HCT116 (cell line): ENCODE data around the gene RAB31. TPM values are rescaled to one million over a fixed set of nuclear protein-coding genes. Genes with fewer than 3 reads are reported as not detected.

Experiments
- ATAC-seq: fragments of 200-7000 bp; cut with Tn5 transposase; 2 replicates; pipeline ENCODE4 v1.9.1; 2020; ENCODE audit warnings: mild to moderate bottlenecking, moderate library complexity
- BruUV-seq: library from RNA; stranded (reverse); fragments of 400-500 nt; replicated peaks from 2 replicates; lab custom pipeline; 2021; lab: Mats Ljungman, UMichigan
- CTCF ChIA-PET: fragments of 300-600 bp; sonication (Branson Sonifier 250); formaldehyde crosslinking; loops from one replicate; lab custom pipeline; 2021; ENCODE audit warnings: antibody characterized with exemption; lab: Charles Lee
- POLR2A ChIA-PET: fragments of 300-600, 350-600 bp; sonication (Branson Sonifier 250); formaldehyde crosslinking; loops from one replicate; lab custom pipeline; 2021; ENCODE audit warnings: antibody characterized with exemption; lab: Charles Lee
- RAD21 ChIA-PET, 2 experiments: fragments of 300-600 bp; sonication (Branson Sonifier 250); formaldehyde crosslinking; loops; one replicate each; lab custom pipeline; 2023; ENCODE audit warnings: low total read pairs in 2 of 2; ENCODE audit not compliant: uncharacterized antibody in 2 of 2, unreplicated experiment in 2 of 2, low non-redundant PET in 1 of 2; lab: Charles Lee
- DNase-seq: peaks from one replicate; pipeline ENCODE4 v3.0.0-alpha.2; 2010; ENCODE audit warnings: low read depth, low spot score
- H2AFZ ChIP-seq: fragments of 200-600 bp; shearing (Covaris generic), sonication (generic); 2 replicates; pipeline ENCODE4 v1.6.1; 2017; ENCODE audit warnings: low read depth, mixed run types, mixed read lengths, antibody characterized with exemption, low read length; ENCODE audit not compliant: poor library complexity, severe bottlenecking
- H3K27ac ChIP-seq: 2 replicates; pipeline ENCODE4 v1.5.1; 2012; ENCODE audit warnings: low read depth, low read length
- H3K27me3 ChIP-seq: fragments of 200-600 bp; sonication (generic); 2 replicates; pipeline ENCODE4 v1.6.1; 2016; ENCODE audit warnings: mixed run types, low read length, mixed read lengths; ENCODE audit not compliant: insufficient read depth
- H3K36me3 ChIP-seq, 2 experiments: fragments of 200-500 bp in 1 of 2; fragments of 200-600 bp in 1 of 2; sonication (Bioruptor generic) in 1 of 2; sonication (generic) in 1 of 2; 2 replicates each; pipeline versions ENCODE4 v1.5.1 to v1.6.1; 2014 to 2016; ENCODE audit warnings: low read length in 2 of 2, inconsistent platforms in 1 of 2, mixed read lengths in 1 of 2, mixed run types in 1 of 2; ENCODE audit not compliant: insufficient read depth in 2 of 2, control insufficient read depth in 1 of 2
- H3K4me1 ChIP-seq, 2 experiments: fragments of 200-600 bp in 1 of 2; sonication (generic) in 1 of 2; 2 replicates each; pipeline versions ENCODE4 v1.5.1 to v1.6.1; 2012 to 2017; ENCODE audit warnings: low read length in 2 of 2, inconsistent platforms in 1 of 2, mild to moderate bottlenecking in 1 of 2, mixed read lengths in 1 of 2, mixed run types in 1 of 2, moderate library complexity in 1 of 2; ENCODE audit not compliant: insufficient read depth in 2 of 2, control insufficient read depth in 1 of 2
- H3K4me2 ChIP-seq: fragments of 200-600 bp; sonication (generic); 2 replicates; pipeline ENCODE4 v1.6.1; 2017; ENCODE audit warnings: mixed run types, low read length, mixed read lengths
- H3K4me3 ChIP-seq, 2 experiments: fragments of 200-600 bp in 1 of 2; sonication (generic) in 1 of 2; replicated peaks in 1 of 2; 2 replicates each; pipeline ENCODE4 v1.5.1; 2011 to 2016; ENCODE audit warnings: low read length in 2 of 2, control low read depth in 1 of 2, low read depth in 1 of 2, mild to moderate bottlenecking in 1 of 2, mixed read lengths in 1 of 2, mixed run types in 1 of 2
- H3K79me2 ChIP-seq: fragments of 200-600 bp; sonication (generic); 2 replicates; pipeline ENCODE4 v1.6.1; 2017; ENCODE audit warnings: mild to moderate bottlenecking, mixed run types, low read length, moderate library complexity, mixed read lengths; ENCODE audit not compliant: insufficient read depth
- H3K9ac ChIP-seq: fragments of 200-600 bp; sonication (generic); 2 replicates; pipeline ENCODE4 v1.6.1; 2016; ENCODE audit warnings: low read length, mixed read lengths
- H3K9me2 ChIP-seq: fragments of 200-600 bp; sonication (generic), shearing (Covaris generic); 2 replicates; pipeline ENCODE4 v1.6.1; 2017; ENCODE audit warnings: mixed run types, mild to moderate bottlenecking, moderate library complexity; ENCODE audit not compliant: insufficient read depth
- H3K9me3 ChIP-seq, 2 experiments: fragments of 200-500 bp in 1 of 2; fragments of 200-600 bp in 1 of 2; sonication (Bioruptor generic) in 1 of 2; sonication (generic) in 1 of 2; 2 replicates each; pipeline ENCODE4 v1.6.1; 2014 to 2017; ENCODE audit warnings: low read length in 2 of 2, mixed read lengths in 2 of 2, inconsistent platforms in 1 of 2, low read depth in 1 of 2, mild to moderate bottlenecking in 1 of 2, mixed run types in 1 of 2, moderate library complexity in 1 of 2; ENCODE audit not compliant: control insufficient read depth in 1 of 2, insufficient read depth in 1 of 2
- H4K20me1 ChIP-seq: fragments of 200-600 bp; sonication (generic), shearing (Covaris generic); 2 replicates; pipeline ENCODE4 v1.6.1; 2017; ENCODE audit warnings: mixed run types, mild to moderate bottlenecking, moderate library complexity; ENCODE audit not compliant: insufficient read depth
- CBX3 ChIP-seq: IDR thresholded peaks from 2 replicates; pipeline ENCODE4 v1.6.1; 2012; ENCODE audit warnings: low read depth
- CEBPB ChIP-seq: IDR thresholded peaks from 2 replicates; pipeline ENCODE4 v1.6.1; 2012; ENCODE audit warnings: low read depth
- EGR1 ChIP-seq: IDR thresholded peaks from 2 replicates; pipeline ENCODE4 v1.6.1; 2012; ENCODE audit warnings: low read depth
- ELF1 ChIP-seq: IDR thresholded peaks from 2 replicates; pipeline ENCODE4 v1.6.1; 2012; ENCODE audit warnings: low read depth, borderline replicate concordance
- EZH2 ChIP-seq: fragments of 200-600 bp; sonication (generic); IDR thresholded peaks from 2 replicates; pipeline ENCODE4 v1.6.1; 2017; ENCODE audit warnings: antibody characterized with exemption, mixed run types
- FOSL1 ChIP-seq: IDR thresholded peaks from 2 replicates; pipeline ENCODE4 v1.6.1; 2012; ENCODE audit warnings: low read depth
- JUND ChIP-seq: IDR thresholded peaks from 2 replicates; pipeline ENCODE4 v1.6.1; 2012
- POLR2A ChIP-seq: IDR thresholded peaks from 2 replicates; pipeline ENCODE4 v1.7.0; 2011; ENCODE audit warnings: borderline replicate concordance; ENCODE audit not compliant: insufficient read depth, insufficient read length; ENCODE audit errors: extremely low read depth
- POLR2AphosphoS5 ChIP-seq: IDR thresholded peaks from 2 replicates; pipeline ENCODE4 v1.6.1; 2011; ENCODE audit warnings: mild to moderate bottlenecking, low read depth, low read length, moderate library complexity
- SIN3A ChIP-seq: IDR thresholded peaks from 2 replicates; pipeline ENCODE4 v1.6.1; 2012; ENCODE audit warnings: low read depth
- SP1 ChIP-seq: IDR thresholded peaks from 2 replicates; pipeline ENCODE4 v1.6.1; 2012; ENCODE audit warnings: low read depth
- SRF ChIP-seq: IDR thresholded peaks from 2 replicates; pipeline ENCODE4 v1.6.1; 2012; ENCODE audit warnings: low read depth
- YY1 ChIP-seq: IDR thresholded peaks from 2 replicates; pipeline ENCODE4 v1.6.1; 2011; ENCODE audit warnings: low read length, low read depth, moderate library complexity, mild to moderate bottlenecking; ENCODE audit not compliant: insufficient replicate concordance; ENCODE audit errors: extremely low read depth
- ZFX ChIP-seq: fragments of 450-650 bp; IDR thresholded peaks from 2 replicates; pipeline ENCODE4 v1.6.1; 2017
- ZNF274 ChIP-seq: fragments of 200-500 bp; sonication (Bioruptor generic); IDR thresholded peaks from 2 replicates; pipeline ENCODE4 v1.6.1; 2014; ENCODE audit warnings: mild to moderate bottlenecking, low read depth, low read length, inconsistent platforms
- intact Hi-C: fragments of 100-400 bp; cut with micrococcal nuclease; formaldehyde crosslinking; loops from 2 replicates; pipeline ENCODE4 v1.10.0; 2022
- total RNA-seq: library from RNA; stranded (reverse); gene quantifications from one replicate; pipeline ENCODE4 v1.2.1, GENCODE V29; 2021; ENCODE audit not compliant: unreplicated experiment
- TF ChIP-seq, protein P1 (sequence below): IDR thresholded peaks from 2 replicates; pipeline ENCODE4 v1.6.1; 2012; ENCODE audit warnings: low read depth
- TF ChIP-seq, protein P2 (sequence below): IDR thresholded peaks from 2 replicates; pipeline ENCODE4 v1.6.1; 2012
- TF ChIP-seq, protein P3 (sequence below): IDR thresholded peaks from 2 replicates; pipeline ENCODE4 v1.6.1; 2011; ENCODE audit warnings: mild to moderate bottlenecking, low read length, moderate library complexity; ENCODE audit not compliant: insufficient replicate concordance; ENCODE audit errors: extremely low read depth
- TF ChIP-seq, protein P4 (sequence below), 3 experiments: fragments of 200-600 bp in 1 of 3; sonication (generic) in 1 of 3; IDR thresholded peaks in 2 of 3; conservative IDR thresholded peaks in 1 of 3; 2 replicates each; pipeline ENCODE4 v1.5.1; 2012 to 2017; ENCODE audit warnings: low read depth in 2 of 3, low read length in 2 of 3, antibody characterized with exemption in 1 of 3, borderline replicate concordance in 1 of 3, control low read depth in 1 of 3, mild to moderate bottlenecking in 1 of 3, mixed read lengths in 1 of 3, mixed run types in 1 of 3, moderate library complexity in 1 of 3; ENCODE audit not compliant: insufficient read depth in 1 of 3

RAB31 gene
- total RNA-seq, 1 experiment from 2014 or later = 46.9 TPM

DNA sequence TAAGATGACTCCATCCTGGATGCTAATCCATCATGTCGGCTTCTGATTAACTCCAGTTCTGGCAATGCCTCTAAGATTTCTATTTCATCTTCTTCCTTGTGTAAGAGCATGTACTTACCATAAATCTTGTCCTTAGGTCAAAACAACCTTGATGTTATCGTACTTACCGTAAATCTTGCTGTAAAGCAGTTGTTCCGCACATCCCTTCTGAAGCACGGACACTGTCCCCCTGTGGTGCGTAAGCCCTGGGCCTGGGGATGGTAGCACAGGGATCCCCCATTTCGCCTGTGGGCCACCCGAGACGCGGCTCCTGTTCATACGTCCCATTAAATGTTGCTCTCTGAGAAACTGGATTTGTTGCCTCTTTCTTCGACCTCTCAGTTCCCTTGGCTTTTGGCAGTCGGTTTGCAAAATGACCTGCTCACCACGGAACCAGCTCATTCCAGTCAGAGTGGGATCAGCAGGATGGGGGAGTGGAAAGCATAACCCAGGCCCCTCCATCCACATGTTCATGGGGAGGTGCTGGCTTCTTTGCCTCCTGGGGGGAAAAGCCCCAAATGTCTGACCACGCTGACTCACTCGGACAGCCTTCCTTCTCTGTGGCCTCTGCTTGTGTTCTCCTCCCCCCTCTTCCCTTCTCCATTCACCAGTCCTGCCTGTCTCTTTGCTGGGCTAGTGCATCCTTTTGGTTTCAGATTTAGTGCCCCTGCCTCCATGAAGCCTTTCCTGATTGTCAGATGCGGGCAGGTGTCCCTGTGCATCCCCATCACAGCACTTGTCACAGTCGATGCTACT is 49.9 kb downstream of the RAB31 start:
- RAD21 ChIA-PET = no interaction called here
- H3K27ac ChIP-seq = no peak overlapping the region
- CTCF ChIA-PET = no interaction called here
- no peaks in the 10 kb centered on the region for H3K36me3 ChIP-seq
- ATAC-seq = no peak
- 0 out of 2 replicates have a peak, but pooled peaks cover 3% of the 10 kb centered on the region for H3K9me2 ChIP-seq
- intact Hi-C loops = no loop called here
- no peak overlapping the region for H3K4me3 ChIP-seq
- no peaks in the 10 kb centered on the region for H3K79me2 ChIP-seq
- no peak for DNase-seq
- no peak for TF ChIP-seq POLR2A
- TF ChIP-seq ZFX = no peak
- TF ChIP-seq CBX3 = no peak
- TF ChIP-seq, protein P1, sequence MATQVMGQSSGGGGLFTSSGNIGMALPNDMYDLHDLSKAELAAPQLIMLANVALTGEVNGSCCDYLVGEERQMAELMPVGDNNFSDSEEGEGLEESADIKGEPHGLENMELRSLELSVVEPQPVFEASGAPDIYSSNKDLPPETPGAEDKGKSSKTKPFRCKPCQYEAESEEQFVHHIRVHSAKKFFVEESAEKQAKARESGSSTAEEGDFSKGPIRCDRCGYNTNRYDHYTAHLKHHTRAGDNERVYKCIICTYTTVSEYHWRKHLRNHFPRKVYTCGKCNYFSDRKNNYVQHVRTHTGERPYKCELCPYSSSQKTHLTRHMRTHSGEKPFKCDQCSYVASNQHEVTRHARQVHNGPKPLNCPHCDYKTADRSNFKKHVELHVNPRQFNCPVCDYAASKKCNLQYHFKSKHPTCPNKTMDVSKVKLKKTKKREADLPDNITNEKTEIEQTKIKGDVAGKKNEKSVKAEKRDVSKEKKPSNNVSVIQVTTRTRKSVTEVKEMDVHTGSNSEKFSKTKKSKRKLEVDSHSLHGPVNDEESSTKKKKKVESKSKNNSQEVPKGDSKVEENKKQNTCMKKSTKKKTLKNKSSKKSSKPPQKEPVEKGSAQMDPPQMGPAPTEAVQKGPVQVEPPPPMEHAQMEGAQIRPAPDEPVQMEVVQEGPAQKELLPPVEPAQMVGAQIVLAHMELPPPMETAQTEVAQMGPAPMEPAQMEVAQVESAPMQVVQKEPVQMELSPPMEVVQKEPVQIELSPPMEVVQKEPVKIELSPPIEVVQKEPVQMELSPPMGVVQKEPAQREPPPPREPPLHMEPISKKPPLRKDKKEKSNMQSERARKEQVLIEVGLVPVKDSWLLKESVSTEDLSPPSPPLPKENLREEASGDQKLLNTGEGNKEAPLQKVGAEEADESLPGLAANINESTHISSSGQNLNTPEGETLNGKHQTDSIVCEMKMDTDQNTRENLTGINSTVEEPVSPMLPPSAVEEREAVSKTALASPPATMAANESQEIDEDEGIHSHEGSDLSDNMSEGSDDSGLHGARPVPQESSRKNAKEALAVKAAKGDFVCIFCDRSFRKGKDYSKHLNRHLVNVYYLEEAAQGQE = no peak
- no peak for TF ChIP-seq POLR2AphosphoS5
- TF ChIP-seq SRF = no peak
- TF ChIP-seq, protein P2, sequence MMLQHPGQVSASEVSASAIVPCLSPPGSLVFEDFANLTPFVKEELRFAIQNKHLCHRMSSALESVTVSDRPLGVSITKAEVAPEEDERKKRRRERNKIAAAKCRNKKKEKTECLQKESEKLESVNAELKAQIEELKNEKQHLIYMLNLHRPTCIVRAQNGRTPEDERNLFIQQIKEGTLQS = no peak
- TF ChIP-seq, protein P3, sequence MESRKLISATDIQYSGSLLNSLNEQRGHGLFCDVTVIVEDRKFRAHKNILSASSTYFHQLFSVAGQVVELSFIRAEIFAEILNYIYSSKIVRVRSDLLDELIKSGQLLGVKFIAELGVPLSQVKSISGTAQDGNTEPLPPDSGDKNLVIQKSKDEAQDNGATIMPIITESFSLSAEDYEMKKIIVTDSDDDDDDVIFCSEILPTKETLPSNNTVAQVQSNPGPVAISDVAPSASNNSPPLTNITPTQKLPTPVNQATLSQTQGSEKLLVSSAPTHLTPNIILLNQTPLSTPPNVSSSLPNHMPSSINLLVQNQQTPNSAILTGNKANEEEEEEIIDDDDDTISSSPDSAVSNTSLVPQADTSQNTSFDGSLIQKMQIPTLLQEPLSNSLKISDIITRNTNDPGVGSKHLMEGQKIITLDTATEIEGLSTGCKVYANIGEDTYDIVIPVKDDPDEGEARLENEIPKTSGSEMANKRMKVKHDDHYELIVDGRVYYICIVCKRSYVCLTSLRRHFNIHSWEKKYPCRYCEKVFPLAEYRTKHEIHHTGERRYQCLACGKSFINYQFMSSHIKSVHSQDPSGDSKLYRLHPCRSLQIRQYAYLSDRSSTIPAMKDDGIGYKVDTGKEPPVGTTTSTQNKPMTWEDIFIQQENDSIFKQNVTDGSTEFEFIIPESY = no peak
- no peak for TF ChIP-seq ZNF274
- no peak for TF ChIP-seq EGR1
- TF ChIP-seq JUND = no peak
- TF ChIP-seq SIN3A = no peak
- no peak for TF ChIP-seq ELF1
- TF ChIP-seq, protein P4, sequence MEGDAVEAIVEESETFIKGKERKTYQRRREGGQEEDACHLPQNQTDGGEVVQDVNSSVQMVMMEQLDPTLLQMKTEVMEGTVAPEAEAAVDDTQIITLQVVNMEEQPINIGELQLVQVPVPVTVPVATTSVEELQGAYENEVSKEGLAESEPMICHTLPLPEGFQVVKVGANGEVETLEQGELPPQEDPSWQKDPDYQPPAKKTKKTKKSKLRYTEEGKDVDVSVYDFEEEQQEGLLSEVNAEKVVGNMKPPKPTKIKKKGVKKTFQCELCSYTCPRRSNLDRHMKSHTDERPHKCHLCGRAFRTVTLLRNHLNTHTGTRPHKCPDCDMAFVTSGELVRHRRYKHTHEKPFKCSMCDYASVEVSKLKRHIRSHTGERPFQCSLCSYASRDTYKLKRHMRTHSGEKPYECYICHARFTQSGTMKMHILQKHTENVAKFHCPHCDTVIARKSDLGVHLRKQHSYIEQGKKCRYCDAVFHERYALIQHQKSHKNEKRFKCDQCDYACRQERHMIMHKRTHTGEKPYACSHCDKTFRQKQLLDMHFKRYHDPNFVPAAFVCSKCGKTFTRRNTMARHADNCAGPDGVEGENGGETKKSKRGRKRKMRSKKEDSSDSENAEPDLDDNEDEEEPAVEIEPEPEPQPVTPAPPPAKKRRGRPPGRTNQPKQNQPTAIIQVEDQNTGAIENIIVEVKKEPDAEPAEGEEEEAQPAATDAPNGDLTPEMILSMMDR (IDR thresholded peaks at IDR 0.05 in 2 of 3, conservative IDR thresholded peaks at IDR 0.05 in 1 of 3; ENCODE audit: borderline replicate concordance in 1 of 3, insufficient read depth in 1 of 3, low read depth in 2 of 3, low read length in 2 of 3) = no peak
- no peak for TF ChIP-seq EZH2
- TF ChIP-seq YY1 = no peak
- no peak for TF ChIP-seq FOSL1
- TF ChIP-seq CEBPB = no peak
- TF ChIP-seq SP1 = no peak
- no peaks in the 10 kb centered on the region for H3K9me3 ChIP-seq
- POLR2A ChIA-PET = no interaction called here
- H3K27me3 ChIP-seq = no peaks in the 10 kb centered on the region
- no TSS peak for BruUV-seq
- no peak overlapping the region for H3K4me2 ChIP-seq
- H2AFZ ChIP-seq = no peak overlapping the region
- no peaks in the 10 kb centered on the region for H4K20me1 ChIP-seq
- no peak overlapping the region for H3K9ac ChIP-seq
- peaks cover 2 to 11% of the 10 kb centered on the region in 2 experiments; a peak in 1 of 4 replicates for H3K4me1 ChIP-seq
